Skin epidermis (tissue), 12 donors: ENCODE results near the gene STAC2.
"Not testable (repeated sequence)": the region's sequence is repeated elsewhere in the genome, so short reads cannot be mapped to it uniquely, and the experiment has no call there.

Source experiments
- H3K27ac ChIP-seq, 21 experiments: fragments of 200-600 bp; sonication (generic) in 11 of 21; one replicate each; pipeline ENCODE4 v1.5.0; 2020; ENCODE audit warnings: mild to moderate bottlenecking in 3 of 21, inconsistent platforms in 2 of 21, moderate library complexity in 2 of 21
- H3K4me3 ChIP-seq, 7 experiments: fragments of 200-600 bp; sonication (generic) in 2 of 7; one replicate each; pipeline ENCODE4 v1.5.0; 2020; ENCODE audit warnings: inconsistent platforms in 2 of 7, mild to moderate bottlenecking in 2 of 7, moderate library complexity in 1 of 7

The STAC2 gene

DNA sequence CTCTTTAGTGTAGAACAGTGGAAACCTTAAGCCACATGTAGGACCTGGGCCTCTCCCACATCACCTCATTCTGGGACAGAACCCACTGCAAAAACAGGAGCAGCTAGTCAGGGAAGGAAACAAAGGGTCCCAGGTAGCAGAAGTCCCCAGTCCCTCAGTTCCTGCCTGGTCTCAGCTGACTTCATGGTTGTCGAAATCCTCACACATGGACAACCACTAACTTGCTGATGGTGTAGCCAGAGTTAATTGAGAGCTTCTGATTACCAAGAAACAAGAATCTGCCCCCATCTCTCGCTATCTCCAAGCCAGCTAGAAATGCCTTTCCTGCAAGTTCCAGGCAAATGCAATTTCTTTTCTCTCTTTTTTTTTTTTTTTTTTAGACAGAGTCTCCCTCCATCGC is 56.2 kb downstream of the STAC2 start:
- no peak overlapping the region for H3K27ac ChIP-seq
- no peak overlapping the region for H3K4me3 ChIP-seq

GRCh38 chr17:39169101-39169500 is 56.6 kb downstream of the STAC2 start:
- Histone ChIP-seq H3K4me3 (no peak overlapping the region), H3K27ac (no peak overlapping the region)

DNA sequence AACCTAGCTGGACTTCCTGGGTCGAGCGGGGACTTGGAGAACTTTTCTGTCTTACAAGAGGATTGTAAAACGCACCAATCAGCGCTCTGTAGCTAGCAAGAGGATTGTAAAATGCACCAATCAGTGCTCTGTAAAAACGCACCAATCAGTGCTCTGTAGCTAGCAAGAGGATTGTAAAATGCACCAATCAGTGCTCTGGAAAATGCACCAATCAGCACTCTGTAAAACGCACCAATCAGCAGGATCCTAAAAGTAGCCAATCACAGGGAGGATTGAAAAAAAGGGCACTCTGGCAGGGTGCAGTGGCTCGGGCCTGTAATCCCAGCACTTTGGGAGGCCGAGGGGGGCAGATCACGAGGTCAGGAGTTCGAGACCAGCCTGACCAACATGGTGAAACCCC is 57.2 kb downstream of the STAC2 start:
- H3K27ac ChIP-seq, result peak overlapping the region in 1 of 21 experiments; percentile 4
- not testable (repeated sequence) for H3K4me3 ChIP-seq

GRCh38 chr17:39167476-39167875 is 58.3 kb downstream of the STAC2 start:
- Histone ChIP-seq H3K4me3 (no peak overlapping the region), H3K27ac (peak overlapping the region in 3 of 21 experiments; percentile 10 to 44 (median 14))

DNA sequence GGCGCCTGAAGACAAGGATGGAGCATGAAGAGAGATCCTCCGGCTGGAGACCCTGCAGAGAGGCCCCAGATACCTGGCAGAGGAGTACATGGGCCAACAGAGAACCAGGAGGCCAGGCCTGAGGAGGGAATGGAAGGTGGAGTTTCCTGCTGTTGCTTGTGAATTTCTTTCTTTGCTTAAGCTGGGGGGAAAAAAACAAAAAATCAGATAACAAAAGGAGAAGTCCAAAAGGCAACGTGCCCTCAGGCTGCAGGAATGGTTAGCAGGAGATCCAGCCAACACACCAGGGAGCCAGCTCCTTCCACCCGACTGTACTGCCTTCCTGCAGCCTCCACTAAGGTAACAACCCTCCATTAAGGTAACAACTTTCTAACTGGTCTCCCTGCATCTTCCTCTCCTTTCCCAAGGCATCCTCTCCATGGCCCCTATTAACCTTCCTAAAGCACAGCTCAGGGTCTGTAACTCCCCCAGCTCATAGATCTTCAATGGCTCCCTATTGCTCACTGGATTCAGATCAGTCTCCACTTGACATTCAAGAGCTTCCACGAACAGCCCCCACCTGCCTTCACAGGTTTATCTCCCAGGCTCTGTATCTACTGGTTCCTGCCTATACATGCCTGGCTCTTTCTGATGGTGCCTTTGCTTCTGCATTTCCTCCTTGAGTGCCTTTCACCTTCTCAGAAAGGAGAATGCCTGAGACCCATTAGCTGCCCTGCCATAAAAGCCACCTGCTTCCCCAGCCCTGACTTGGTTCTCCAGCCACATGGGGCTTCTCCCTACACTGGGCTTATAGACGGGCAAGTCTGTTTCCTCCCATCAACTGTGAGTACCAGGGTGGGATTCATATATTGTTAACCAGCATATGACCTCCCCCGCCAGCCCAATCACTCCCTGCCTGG is 59.1 kb downstream of the STAC2 start:
- H3K27ac ChIP-seq, result peak overlapping the region in 4 of 21 experiments; percentile 14 to 69 (median 42)

DNA sequence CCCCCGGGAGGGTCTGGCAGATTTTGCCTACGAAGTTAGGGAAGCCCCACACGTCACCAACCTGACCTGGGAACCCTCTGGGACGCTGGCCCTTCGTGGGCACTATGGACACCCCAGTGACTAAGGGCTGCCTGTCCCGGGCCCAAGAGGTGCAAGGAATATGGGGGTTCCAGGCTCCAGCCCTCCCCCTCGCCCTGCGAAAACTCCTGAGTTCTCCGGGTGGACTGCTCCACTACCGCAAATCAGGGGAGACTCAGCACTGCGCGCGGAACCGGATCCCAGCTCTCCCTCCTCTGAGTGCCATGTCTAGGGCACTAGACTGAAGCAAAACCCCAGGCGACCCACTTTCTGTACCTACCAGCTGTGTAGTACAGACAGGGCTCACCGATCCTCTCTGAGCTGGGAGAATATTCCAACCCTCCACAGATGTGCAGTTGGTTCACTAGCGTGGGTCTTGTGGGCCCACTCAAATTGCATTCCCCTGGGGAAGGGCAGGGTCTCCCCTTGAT is 59.9 kb downstream of the STAC2 start, which contains the start of gene ARL5C:
Gene ARL5C (minus strand): TSS at position 321 of the 509 bp plus-strand sequence. CDS start 401 bp downstream, outside the sequence.
- Histone ChIP-seq H3K27ac (peak within 1 kb of the TSS in 11 of 21 experiments; percentile 6 to 69 (median 44)), H3K4me3 (peak within 1 kb of the TSS; percentile 10 to 44 (median 36))

More for the DNA sequence above, 59.1 kb downstream of the STAC2 start:
- H3K4me3 ChIP-seq, result no peak overlapping the region

DNA sequence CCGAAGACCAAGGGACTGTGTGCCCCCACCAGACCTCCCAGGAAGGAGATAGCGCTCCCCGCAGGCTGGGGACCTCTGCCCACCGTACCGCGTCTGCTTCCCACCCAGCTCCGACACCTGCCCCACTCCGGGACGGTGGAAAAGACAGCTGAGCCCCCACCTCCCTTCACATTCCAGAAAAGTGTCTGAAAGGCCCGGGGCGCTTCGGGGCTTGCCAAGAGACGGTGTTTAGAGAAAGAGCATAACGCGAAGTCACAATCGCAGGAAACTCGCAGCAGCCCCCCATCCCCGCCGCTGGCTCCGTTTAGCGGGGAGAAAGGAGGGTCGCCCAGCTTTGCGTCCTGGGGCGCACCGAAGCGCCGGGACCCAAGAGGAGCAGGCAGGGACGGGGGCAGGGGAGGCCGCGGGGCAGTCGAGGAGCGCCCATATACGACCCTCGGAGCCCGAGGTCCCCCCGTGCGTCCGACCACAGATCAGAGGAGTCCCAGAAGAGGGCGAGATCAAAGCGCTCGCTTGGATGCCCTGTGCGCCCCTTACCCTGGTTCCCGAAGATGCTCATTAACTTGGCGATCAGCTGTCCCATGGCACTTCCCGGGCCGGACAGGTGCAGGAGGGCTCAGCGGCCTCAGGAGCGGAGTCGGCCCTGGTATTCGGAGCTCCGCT is 60.4 kb downstream of the STAC2 start:
- Histone ChIP-seq H3K4me3 (peak overlapping the region; percentile 10 to 44 (median 36)), H3K27ac (peak overlapping the region in 11 of 21 experiments; percentile 6 to 69 (median 44))

GRCh38 chr17:39164675-39165143 is 61.0 kb downstream of the STAC2 start:
- Histone ChIP-seq H3K4me3 (peak overlapping the region; percentile 10 to 44 (median 36)), H3K27ac (peak overlapping the region in 10 of 21 experiments; percentile 6 to 69 (median 45))

DNA sequence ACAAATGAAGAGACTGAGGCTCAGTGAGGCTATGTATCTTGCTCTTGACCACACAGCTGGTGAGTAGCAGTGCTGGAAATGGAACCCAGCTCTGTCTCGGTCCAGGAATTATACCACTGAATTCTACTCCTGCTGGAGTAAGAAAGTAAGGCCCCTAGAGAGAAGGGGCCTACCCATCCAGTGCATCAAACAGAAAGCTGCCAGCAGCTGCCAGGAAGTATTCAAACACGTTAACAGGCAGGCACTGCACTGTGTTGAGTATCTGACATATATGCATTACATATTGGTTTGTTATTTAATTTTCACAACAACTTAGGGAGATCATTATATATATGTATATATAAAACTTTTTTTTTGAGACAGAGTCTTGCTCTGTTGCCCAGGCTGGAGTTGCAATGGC is 63.8 kb downstream of the STAC2 start:
- H3K27ac ChIP-seq, result no peak overlapping the region
- H3K4me3 ChIP-seq, result no peak overlapping the region
